Stimulated activated naive CD8-positive, alpha-beta T cell treated with anti-CD3 and anti-CD28 coated beads, Interleukin-15, amount 100 ng/mL, for 72 hours (primary cell): Measurements from ENCODE around the gene WBP2.
A peak's percentile ranks its signal among the peaks of the same experiment; 100 is the strongest.

ENCODE experiments used
- ATAC-seq: fragments of 150-1000 bp; cut with Tn5 transposase; 2 replicates; pipeline ENCODE4 v1.10.0; 2021; ENCODE audit warnings: mild to moderate bottlenecking, moderate library complexity
- DNase-seq, 2 donors: peaks; one replicate each; pipeline ENCODE4 v3.0.0; 2021 to 2022
- H3K27ac Mint-ChIP-seq, 2 donors: one replicate each; pipeline ENCODE4 v1.8.0; 2022; ENCODE audit warnings: mild to moderate bottlenecking in 2 of 2, mixed read lengths in 2 of 2, moderate library complexity in 2 of 2
- H3K27me3 Mint-ChIP-seq: one replicate; pipeline ENCODE4 v1.8.0; 2022; ENCODE audit warnings: mixed read lengths
- H3K4me1 Mint-ChIP-seq: one replicate; pipeline ENCODE4 v1.8.0; 2022; ENCODE audit warnings: mild to moderate bottlenecking, mixed read lengths
- H3K4me3 Mint-ChIP-seq, 2 donors: one replicate each; pipeline ENCODE4 v1.8.0; 2022; ENCODE audit warnings: mild to moderate bottlenecking in 2 of 2, mixed read lengths in 2 of 2, moderate library complexity in 1 of 2
- H3K9me3 Mint-ChIP-seq, 2 donors: one replicate each; pipeline ENCODE4 v1.8.0; 2022; ENCODE audit warnings: mixed read lengths in 2 of 2

WBP2 gene

GRCh38 chr17:75845058-75845711 lies 9.9 kb downstream of the WBP2 start:
- Mint-ChIP-seq H3K27me3 (no peaks in the 10 kb centered on the region), H3K27ac (peak overlapping the region; percentile 59 to 61), H3K4me1 (peaks cover 50% of the 10 kb centered on the region), H3K9me3 (no peaks in the 10 kb centered on the region), H3K4me3 (peak overlapping the region; percentile 88 to 98)
- DNase-seq: peak; percentile 58 to 80
- ATAC-seq: peak; percentile 69

DNA sequence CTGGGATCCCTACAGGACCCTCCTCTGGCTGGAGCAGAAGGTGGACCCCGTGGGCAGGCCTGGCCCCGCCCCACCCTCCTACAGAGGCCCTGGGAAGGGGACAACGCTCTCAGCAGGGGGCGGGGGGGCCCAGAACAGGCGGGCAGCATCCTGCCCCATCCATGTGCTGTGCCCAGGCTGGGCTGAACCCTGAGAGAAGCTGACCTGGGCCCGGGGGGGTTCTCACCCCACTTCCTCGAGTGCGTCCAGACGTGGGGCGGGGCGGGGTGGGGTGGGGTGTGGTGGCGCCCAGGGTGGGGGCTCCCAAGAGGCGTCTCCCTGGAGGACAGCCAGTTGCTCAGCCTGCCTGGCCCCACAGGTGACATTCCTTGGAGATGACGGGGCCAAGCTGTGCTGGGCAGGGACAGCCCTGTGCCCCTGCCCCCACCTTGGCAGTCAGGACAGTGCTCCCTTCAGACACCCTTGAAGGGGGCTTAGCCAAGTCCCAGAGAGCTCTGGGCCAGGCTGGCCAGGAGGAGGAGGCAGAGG lies 10.5 kb downstream of the WBP2 start:
- H3K9me3 Mint-ChIP-seq: no peaks in the 10 kb centered on the region
- peak overlapping the region; percentile 88 to 98 for H3K4me3 Mint-ChIP-seq
- no peaks in the 10 kb centered on the region for H3K27me3 Mint-ChIP-seq
- H3K27ac Mint-ChIP-seq: peak overlapping the region; percentile 99
- peaks cover 51% of the 10 kb centered on the region for H3K4me1 Mint-ChIP-seq
- peak; percentile 46 for ATAC-seq
- DNase-seq: no peak

DNA sequence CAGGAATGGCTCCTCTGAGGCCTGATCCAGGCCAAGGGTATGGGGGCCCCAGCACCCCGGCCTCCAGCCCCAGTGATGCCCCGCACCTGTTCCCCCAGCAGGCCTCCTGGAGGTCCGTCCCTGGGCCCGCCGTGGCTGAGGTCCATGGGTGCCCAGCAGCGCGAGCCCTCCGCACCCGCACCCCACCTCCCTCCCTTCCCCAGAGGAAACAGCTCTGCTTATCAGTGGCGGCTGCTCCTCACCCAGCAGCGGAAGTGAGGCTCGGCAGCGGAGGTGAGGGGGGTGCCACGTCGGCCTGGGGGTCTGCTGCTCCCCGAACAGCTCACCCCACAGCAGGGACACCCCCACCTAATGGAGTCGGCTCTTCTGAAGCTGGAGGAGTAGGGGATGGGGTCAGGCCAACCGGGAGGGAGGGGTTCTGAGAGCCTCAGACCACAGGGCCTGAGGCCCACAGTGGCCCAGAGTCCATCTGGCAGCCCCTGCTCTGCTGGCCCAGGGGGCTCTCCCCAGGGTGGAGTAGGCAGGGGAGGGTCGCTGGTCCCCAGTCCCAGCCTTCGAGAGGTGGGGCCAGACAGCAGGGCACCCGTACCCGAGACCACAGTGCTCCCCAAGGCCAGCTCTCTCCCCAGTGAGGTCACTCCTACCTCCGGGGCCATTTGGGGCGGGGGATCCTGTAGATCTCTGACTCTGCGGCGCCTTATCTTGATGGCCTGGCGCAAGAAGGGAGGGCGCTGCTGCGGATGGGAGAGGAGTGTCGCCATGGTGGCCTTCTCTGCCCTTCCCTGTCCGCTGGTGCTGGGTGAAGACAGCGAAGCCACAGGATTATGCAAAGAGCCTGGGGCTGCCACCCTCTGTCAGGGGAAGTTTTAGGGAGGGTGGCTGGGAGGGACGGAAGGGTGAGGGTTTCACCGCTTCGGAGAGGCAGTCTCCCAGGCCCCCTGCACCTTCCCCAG lies 11.3 kb downstream of the WBP2 start, which contains the start of gene UNC13D:
UNC13D (minus strand) TSS at position 828 of the 953 bp plus-strand sequence; CDS start at position 761, 67 bp downstream.
- H3K9me3 Mint-ChIP-seq: no peaks in the 10 kb centered on the region
- peak within 1 kb of the TSS; percentile 88 to 98 for H3K4me3 Mint-ChIP-seq
- ATAC-seq (peak; percentile 71), DNase-seq (peak; percentile 55 to 65)
- peak within 1 kb of the TSS; percentile 99 for H3K27ac Mint-ChIP-seq
- peaks cover 53% of the 10 kb centered on the region for H3K4me1 Mint-ChIP-seq
- no peaks in the 10 kb centered on the region for H3K27me3 Mint-ChIP-seq

DNA sequence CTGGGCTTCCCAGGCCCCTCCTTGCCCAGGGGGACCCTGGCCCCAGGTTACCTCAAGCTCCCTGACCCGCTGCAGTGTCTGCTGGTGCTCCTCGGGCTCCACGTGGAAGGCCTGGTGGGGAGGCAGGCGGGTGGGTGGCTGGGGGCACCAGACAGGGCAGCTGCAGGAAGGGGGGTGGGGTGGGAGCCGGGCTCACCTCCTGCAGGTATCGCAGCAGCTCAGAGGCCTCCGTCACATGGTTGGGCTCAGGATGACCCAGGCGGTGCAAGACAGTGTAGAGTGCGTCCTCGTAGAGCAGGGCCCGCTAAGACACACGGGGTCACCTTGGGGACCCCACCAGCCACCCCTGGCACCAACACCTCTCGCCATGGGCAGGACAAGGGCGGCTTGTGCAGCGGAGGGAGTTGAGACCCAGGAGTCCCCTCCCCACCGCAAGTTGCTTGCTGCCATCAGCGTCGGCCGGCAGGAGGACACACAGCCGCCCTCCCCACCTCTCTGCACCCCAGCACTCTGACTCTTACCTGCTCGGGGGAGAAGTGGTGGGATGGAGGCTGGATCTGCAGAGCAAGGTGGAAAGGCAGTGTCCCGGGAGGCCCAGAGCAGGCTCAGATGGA lies 12.1 kb downstream of the WBP2 start:
- no peaks in the 10 kb centered on the region for H3K27me3 Mint-ChIP-seq
- peak overlapping the region; percentile 91 to 99 for H3K27ac Mint-ChIP-seq
- ATAC-seq (peak; percentile 44), DNase-seq (peak; percentile 29 to 52)
- H3K9me3 Mint-ChIP-seq: no peaks in the 10 kb centered on the region
- H3K4me3 Mint-ChIP-seq: peak overlapping the region; percentile 88 to 98
- H3K4me1 Mint-ChIP-seq: peaks cover 50% of the 10 kb centered on the region

- no peaks in the 10 kb centered on the region for H3K27me3 Mint-ChIP-seq
- ATAC-seq (no peak), DNase-seq (no peak)
- peak overlapping the region; percentile 88 to 98 for H3K4me3 Mint-ChIP-seq
- no peaks in the 10 kb centered on the region for H3K9me3 Mint-ChIP-seq
- peaks cover 44% of the 10 kb centered on the region for H3K4me1 Mint-ChIP-seq
- peak overlapping the region in 1 of 2 donors; percentile 46 for H3K27ac Mint-ChIP-seq
Observed at GRCh38 chr17:75842411-75842810, 12.7 kb downstream of the WBP2 start.

DNA sequence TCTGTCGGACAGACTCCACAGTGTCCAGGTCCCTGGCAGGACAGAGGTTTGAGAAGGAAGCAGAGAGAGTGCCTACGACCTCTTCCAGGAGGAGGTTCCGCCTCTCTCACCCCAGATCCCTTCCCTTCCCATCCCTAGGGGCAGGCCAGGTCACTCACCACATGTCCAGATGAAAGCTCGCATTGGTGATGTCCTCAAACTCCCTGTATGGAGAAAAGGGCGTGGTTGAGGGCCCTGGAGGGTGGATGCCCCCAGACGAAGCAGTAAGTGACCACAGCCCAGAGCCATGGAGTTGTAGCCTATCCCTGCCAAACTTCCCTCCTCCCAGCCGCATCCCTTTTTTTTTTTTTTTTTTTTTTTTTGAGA lies 14.4 kb downstream of the WBP2 start:
- H3K9me3 Mint-ChIP-seq: no peaks in the 10 kb centered on the region
- peak overlapping the region in 1 of 2 donors; percentile 26 for H3K4me3 Mint-ChIP-seq
- DNase-seq: no peak
- H3K4me1 Mint-ChIP-seq: peaks cover 47% of the 10 kb centered on the region
- no peaks in the 10 kb centered on the region for H3K27me3 Mint-ChIP-seq
- no peak overlapping the region for H3K27ac Mint-ChIP-seq
- no peak for ATAC-seq

DNA sequence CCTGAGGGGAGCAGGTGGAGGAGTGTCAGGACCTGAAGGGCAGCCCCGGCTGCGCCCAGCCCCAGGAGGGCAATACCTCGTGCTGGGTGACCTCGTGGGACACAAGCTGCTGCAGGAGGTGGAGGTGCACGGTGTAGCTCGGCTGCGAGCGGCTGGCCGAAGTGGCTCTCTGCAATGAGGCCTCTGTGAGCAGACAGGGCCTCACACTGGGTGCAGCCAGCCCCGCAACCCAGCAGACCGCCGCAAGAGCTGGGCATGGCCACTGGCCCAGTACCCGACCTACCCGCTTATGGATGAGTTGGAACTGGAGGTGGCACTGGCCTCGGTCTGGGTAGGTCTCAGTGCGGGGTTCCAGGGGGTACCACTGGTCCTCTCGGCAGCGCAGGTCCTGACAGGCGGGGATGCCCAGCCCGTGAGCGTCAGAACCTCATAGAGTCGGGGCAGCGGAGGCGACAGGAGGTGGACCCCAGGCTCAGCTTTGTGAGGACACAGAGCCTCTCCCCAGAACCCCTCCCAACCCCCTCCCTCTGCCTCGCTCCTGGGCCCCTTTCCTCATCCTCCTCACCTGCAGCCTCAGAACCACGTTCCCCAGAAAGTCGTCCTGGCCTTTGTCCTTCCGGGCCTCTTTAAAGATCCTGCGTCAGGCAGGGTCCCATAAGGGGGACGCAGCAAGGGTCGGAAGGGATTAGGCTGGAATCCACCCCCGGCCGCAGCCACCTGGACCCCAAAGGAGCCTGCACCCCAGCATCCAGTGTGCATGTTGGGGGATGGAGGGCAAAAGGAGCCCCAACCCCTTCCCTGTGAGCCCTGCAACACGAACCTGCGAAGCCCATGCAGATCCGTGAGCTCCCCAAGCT lies 15.0 kb downstream of the WBP2 start:
- ATAC-seq (no peak), DNase-seq (no peak)
- H3K27ac Mint-ChIP-seq: no peak overlapping the region
- H3K27me3 Mint-ChIP-seq: no peaks in the 10 kb centered on the region
- no peaks in the 10 kb centered on the region for H3K9me3 Mint-ChIP-seq
- H3K4me3 Mint-ChIP-seq: no peak overlapping the region
- H3K4me1 Mint-ChIP-seq: peaks cover 47% of the 10 kb centered on the region

DNA sequence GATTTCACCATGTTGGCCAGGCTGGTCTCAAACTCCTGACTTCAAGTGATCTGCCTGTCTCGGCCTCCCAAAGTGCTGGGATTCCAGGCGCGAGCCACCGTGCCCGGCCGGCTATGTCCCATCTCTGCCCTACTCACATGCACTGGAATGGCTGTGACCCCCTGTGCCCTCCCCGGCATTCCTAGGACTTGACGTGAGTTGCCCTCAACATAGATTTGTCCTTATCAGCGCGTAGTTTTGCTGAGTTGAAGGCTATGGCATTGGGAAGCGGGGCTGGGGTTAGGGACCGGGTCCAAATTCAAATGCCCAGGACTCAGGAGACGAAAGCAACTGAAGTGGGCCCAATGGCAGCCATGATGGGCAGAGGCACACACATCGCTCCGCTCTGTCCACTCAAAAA lies 16.7 kb downstream of the WBP2 start:
- H3K27me3 Mint-ChIP-seq: no peaks in the 10 kb centered on the region
- H3K27ac Mint-ChIP-seq: no peak overlapping the region
- peaks cover 59% of the 10 kb centered on the region for H3K4me1 Mint-ChIP-seq
- no peaks in the 10 kb centered on the region for H3K9me3 Mint-ChIP-seq
- ATAC-seq (no peak), DNase-seq (no peak)
- H3K4me3 Mint-ChIP-seq: no peak overlapping the region

- H3K27ac Mint-ChIP-seq: peak overlapping the region in 1 of 2 donors; percentile 13
- H3K9me3 Mint-ChIP-seq: no peaks in the 10 kb centered on the region
- no peak overlapping the region for H3K4me3 Mint-ChIP-seq
- H3K4me1 Mint-ChIP-seq: peaks cover 61% of the 10 kb centered on the region
- ATAC-seq (no peak), DNase-seq (no peak)
- H3K27me3 Mint-ChIP-seq: no peaks in the 10 kb centered on the region
Observed at GRCh38 chr17:75837899-75838298, 17.2 kb downstream of the WBP2 start.

GRCh38 chr17:75836605-75837004 lies 18.5 kb downstream of the WBP2 start:
- no peak overlapping the region for H3K4me3 Mint-ChIP-seq
- H3K27me3 Mint-ChIP-seq: no peaks in the 10 kb centered on the region
- H3K4me1 Mint-ChIP-seq: peaks cover 63% of the 10 kb centered on the region
- no peak for DNase-seq
- H3K9me3 Mint-ChIP-seq: no peaks in the 10 kb centered on the region
- no peak for ATAC-seq
- no peak overlapping the region for H3K27ac Mint-ChIP-seq

GRCh38 chr17:75835654-75835987 lies 19.5 kb downstream of the WBP2 start:
- H3K27me3 Mint-ChIP-seq: no peaks in the 10 kb centered on the region
- DNase-seq (no peak), ATAC-seq (no peak)
- H3K4me3 Mint-ChIP-seq: no peak overlapping the region
- peaks cover 71% of the 10 kb centered on the region for H3K4me1 Mint-ChIP-seq
- H3K9me3 Mint-ChIP-seq: no peaks in the 10 kb centered on the region
- H3K27ac Mint-ChIP-seq: no peak overlapping the region

DNA sequence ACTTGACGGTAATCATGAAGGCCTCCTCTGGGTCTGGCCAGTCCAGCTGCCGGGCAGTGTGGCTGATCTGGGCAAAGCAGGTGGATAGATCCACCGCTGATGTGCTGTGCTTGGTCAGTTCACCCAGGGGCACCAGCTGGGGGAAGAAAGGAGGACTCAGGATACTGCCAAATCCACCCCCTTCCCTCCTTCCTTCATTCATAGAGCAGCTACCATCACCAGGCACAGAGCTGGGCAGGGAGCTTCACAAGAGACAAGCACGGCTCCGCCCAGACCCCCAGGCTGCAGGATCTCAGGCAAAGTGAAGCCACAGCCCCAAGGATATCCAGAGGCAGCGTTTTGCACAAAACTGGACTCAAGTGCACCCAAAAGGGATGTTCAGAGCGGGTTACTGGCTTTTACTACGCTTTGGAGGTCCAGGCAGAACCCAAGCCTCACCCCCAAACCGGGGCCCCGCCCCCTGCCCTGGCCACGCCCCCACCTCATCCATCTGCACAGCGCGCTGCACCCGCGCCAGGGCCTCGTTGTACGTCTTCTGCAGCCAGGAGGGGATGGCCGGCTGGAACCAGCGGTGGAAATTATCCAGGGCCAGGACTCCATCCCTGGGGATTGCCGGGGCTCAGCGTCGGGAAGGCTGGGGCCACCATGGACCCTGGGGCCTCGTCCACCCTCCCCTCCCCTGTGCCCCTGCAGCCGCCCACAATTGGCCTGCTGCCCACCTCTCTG lies 20.0 kb downstream of the WBP2 start:
- Mint-ChIP-seq H3K27ac (peak overlapping the region in 1 of 2 donors; percentile 7), H3K9me3 (no peaks in the 10 kb centered on the region), H3K4me1 (peaks cover 71% of the 10 kb centered on the region), H3K4me3 (no peak overlapping the region), H3K27me3 (no peaks in the 10 kb centered on the region)
- no peak for DNase-seq
- ATAC-seq: no peak

GRCh38 chr17:75834279-75834920 lies 20.7 kb downstream of the WBP2 start:
- Mint-ChIP-seq H3K4me1 (peaks cover 68% of the 10 kb centered on the region), H3K27ac (peak overlapping the region in 1 of 2 donors; percentile 7)

More at GRCh38 chr17:75834279-75834920, 20.7 kb downstream of the WBP2 start:
- DNase-seq (no peak), ATAC-seq (no peak)
- no peaks in the 10 kb centered on the region for H3K9me3 Mint-ChIP-seq
- H3K4me3 Mint-ChIP-seq: no peak overlapping the region
- H3K27me3 Mint-ChIP-seq: no peaks in the 10 kb centered on the region
